HG03354 (cell line): ENCODE data around the gene GSDME.
"Not testable (repeated sequence)": the region's sequence is repeated elsewhere in the genome, so short reads cannot be mapped to it uniquely, and the experiment has no call there.

Experiments
- ATAC-seq: cut with Tn5 transposase; IDR thresholded peaks from one replicate; pipeline ENCODE4 v1.9.1; 2021; ENCODE audit warnings: mild to moderate bottlenecking; ENCODE audit not compliant: unreplicated experiment, poor library complexity, severe bottlenecking

Gene GSDME

DNA sequence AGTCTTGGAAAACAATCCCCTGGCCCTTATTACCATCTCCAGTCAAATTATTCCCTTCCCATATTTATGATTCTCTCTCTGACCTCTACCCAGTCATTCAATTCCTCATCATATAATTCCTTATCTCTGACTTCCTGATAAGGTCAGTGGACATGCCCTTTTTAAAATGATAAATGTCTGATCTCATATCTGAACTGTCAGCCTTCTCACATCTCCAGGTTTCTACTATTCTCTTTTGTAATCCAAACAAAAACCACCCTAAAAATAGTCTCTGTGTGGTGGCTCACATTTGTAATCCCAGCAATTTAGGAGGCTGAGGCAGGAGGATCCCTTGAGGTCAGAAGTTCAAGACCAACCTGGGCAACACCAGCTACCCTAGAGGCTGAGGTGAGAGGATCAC lies 11.9 kb downstream of the GSDME start:
- ATAC-seq, result no peak

DNA sequence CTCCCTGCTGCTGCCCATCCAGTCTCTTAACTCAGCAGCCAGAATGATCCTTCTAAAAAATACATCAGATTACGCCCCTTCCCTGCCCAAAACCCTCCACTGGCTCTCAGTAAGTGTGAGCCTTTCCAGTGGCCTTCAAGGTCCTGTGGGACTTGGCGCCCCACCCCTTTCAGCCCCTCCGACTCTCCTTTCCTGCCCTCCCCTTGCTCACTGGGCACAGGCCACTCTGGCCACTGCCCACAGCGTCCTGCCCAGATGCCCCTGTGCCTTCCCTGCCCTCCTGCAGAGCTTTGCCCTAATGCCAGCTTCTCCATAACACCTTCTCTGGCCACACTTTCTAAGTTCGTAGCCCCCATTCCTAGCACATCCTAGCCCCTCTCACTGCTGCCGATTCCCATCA lies 13.8 kb downstream of the GSDME start:
- no peak for ATAC-seq

DNA sequence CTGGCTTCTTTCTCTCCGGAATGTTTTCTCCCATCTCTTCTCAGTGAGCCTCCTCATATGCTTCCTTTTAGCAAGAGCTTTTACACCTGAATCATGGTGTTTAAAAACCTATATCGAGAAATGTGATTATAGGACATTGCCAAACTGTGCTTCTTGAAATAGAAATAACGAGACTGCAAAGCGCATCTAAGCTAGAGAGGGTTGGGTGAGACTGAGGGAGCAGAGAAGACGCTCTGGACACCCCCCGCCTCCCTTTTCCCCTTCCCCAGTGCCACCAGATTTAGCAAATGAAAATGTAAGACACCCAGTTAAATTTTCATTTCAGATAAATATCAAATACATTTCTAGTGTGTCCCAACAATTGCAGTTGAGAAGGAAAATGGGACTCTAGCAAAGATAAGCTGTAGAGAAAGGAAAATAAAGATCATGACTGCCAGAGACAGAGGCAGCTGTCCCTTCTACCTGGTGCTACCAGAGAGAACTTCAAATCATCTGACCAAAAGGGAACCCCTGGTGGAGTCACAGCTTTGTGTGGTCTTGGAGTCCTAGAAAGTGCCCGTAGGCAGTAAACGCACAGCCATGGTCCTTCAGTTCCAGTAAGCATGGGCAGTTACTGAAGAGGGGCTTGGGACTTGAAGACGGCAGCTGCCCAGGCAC lies 14.6 kb downstream of the GSDME start:
- ATAC-seq, result no peak

DNA sequence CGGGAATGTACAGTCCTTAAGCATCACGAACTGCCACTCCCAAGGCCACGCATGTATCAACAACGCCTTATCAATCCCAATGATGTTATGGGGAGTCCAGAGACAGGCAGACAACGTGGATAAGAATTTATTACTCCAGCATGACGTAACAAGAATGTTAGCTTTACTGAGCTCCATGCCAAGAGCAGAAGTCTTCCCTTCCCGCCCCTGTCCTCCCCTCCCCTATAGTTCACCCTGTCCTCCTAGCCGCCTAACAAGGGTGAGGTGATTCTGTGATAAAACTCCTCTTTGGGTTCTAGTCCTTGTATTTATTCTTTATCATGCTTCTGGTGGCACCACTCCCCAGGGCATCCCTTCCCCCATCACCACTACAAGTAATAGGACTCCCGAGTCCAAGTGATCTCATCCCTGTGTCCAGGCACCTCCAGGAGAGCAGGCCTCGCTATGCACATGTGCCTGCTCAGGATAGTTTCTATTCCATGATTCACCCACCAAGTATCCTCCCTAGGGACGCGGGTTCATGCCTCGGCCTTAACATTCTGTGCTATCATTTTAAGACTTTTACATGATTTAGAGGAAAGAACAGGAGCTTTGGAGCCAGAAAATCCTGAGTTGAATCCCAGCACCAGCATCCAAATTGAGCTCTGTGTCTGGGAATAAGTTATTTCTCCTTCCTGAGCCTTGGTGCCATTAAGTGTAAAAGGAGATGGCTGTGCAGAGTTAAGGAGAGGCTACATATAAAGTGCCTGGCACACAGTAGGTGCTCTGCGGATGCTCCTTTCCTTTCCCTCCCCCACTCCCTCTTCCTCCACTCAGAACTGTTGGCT lies 15.4 kb downstream of the GSDME start:
- ATAC-seq, result no peak

DNA sequence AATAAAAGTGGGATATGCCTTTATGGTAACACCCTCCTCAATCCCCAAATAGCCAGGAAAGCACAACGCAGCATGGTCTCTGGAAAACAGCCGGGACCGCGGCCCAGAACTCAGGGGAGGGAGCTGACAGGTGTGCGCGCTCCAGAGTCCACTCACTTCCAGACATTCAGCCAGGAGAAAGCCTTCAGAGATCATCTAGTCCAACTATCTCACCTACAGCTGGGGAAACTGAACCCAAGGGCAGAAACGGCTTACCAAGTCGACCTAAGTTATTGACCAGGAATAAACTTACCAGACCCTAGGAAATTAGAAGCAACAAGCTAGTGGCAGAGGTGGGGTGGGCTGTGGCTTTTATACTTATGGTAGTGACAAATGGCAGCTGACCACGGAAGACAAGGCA lies 16.4 kb downstream of the GSDME start:
- ATAC-seq, result no peak

DNA sequence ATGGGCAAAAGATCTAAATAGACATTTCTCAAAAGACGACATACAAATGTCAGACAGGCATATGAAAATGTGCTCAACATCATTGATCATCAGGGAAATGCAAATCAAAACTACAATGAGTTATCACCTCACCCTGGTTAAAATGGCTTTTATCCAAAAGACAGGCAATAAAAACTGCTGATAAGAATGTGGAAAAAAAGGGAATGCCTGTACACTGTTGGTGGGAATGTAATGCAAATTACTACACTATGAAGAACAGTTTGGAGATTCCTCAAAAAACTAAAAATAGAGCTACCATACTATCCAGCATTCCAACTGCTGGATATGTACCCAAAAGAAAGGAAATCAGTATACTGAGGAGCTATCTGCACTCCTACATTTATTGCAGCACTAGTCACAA lies 18.0 kb downstream of the GSDME start:
- no peak for ATAC-seq

DNA sequence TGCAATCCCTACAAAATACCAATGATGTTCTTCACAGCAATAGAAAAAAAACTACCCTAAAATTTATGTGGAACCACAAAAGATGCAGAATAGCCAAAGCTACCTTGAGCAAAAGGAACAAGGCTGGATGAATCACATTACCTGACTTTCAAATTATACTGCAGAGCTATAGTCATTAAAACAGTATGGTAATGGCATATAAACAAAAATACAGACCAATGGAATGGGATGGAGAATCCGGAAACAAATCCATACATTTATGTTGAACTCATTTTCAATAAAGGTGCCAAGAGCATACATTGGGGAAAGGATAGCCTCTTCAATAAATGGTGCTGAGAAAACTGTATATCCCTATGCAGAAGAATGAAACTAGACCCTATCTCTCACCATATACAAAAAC lies 18.7 kb downstream of the GSDME start:
- ATAC-seq, result no peak

DNA sequence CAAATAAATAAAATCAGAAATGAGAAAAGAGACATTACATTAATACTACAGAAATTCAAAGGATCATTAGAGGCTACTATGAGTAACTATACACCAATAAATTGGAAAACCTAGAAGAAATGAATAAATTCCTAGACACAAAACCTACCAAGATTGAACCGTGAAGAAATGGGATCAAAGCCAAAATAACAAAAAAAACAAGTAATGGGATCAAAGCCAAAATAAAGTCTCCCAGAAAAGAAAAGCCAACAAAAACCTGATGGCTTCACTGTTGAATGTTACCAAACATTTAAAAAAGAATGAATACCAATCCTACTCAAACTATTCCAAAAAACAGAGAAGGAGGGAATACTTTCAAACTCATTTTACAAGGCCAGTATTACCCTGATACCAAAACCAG lies 20.0 kb downstream of the GSDME start:
- no peak for ATAC-seq

DNA sequence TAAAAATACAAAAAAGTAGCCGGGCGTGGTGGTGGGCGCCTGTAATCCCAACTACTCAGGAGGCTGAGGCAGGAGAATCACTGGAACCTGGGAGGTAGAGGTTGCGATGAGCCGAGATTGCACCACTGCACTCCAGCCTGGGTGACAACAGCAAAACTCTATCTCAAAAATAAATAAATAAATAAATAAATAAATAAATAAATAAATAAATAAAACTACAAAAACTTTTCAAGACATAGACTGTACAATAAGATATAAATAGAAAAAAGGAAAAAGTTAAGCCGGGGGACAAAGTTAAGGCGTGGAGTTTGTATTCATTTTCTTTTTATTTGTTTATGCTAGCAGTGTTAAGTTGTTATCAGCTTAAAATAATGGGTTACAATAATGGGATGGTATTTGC lies 21.7 kb downstream of the GSDME start:
- ATAC-seq, result not testable (repeated sequence)

DNA sequence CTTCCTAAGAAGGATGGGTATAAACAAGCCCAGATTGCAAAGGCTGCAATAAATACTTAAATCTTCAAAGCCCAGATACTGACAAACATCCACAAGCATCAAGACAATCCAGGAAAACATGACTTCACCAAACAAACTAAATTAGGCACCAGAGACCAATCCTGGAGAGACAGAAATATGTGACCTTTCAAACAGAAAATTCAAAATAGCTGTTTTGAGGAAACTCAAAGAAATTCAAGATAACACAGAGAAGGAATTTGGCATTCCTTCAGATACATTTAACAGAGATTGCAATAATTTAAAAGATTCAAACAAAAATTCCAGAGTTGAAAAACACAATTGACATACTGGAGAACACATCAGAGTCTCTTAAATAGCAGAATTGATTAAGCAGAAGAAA lies 23.0 kb downstream of the GSDME start:
- no peak for ATAC-seq

DNA sequence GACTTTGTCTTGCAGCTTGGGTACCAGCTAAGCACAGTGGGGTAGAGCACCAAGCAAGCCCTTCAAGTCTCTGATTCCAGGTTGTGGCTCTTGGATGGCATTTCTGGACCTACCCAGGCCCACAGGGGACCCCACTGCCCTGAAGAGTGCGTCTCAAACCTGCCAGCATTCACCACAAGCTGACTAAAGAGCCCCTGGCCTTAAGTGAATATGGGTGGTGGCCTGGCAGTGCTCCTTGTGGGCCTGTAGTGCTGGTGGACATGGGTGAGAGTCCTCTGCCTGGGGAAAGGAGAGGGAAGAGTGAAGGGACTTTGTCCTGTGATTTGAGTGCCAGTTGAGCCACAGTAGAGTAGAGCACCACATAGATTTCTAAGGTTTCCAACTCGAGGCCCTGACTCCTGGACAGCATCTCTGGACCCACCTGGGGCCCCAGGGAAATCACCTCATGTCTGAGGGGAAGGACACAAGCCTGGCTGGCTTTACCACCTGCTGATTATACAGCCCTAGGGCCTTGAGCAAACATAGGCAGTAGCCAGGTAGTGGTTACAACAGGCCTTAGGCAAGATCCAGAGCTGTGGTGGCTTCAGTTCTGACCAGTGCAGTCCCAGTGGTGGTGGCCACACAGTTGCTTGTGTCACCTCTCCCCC lies 23.7 kb downstream of the GSDME start:
- ATAC-seq, result peak; percentile 23

DNA sequence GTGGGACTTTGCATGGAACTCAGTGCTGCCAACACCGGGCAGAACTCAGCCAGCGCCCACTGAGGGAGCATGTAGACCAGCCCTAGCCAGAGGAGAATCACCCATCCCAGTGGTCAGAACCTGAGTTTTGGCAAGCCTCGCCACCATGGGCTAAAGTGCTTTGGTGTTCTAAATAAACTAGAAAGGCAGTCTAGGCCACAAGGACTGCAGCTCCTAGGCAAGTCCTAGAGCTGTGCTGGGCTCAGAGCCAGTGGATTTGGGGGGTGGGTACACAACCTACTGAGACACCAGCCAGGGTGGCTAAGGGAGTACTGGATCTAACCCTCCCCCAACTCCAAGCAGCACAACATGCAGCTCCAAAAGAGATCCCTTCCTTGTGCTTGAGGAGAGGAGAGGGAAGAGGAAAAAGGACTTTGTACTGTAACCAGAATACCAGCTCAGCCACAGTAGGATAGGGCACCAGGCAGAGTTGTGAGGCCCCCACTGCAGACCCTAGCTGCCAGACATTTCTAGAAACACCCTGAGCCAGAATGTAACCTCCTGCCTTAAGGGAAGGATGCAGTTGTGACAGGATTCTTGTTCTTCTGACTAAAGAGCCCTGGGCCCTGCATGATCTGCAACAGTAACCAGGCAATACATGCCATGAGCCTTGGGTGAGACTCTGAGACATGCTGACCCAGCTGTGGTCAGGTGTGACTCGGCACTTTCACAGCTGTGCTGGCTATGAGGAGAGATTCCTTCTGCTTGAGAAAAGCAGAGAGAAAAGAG lies 24.4 kb downstream of the GSDME start:
- ATAC-seq, result peak; percentile 68

DNA sequence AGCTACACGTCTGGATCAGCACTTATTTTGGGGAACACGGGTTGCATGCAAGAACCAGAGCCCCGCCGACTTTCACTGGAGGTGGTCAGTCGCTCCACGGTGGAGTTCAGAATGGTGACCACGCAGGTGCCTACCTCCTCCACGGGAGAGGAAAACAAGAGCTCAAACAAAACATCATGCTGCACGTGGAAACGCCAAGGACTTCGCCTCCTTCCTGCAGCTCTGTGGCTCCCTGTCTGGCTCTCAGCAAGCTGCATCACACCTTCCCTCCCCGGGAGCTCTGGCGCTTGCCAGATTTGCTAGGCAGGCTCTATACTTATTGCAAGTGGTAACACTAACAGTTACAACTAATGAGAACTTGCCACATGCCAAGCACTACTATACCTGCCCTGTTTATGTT lies 26.0 kb downstream of the GSDME start:
- ATAC-seq, result no peak

DNA sequence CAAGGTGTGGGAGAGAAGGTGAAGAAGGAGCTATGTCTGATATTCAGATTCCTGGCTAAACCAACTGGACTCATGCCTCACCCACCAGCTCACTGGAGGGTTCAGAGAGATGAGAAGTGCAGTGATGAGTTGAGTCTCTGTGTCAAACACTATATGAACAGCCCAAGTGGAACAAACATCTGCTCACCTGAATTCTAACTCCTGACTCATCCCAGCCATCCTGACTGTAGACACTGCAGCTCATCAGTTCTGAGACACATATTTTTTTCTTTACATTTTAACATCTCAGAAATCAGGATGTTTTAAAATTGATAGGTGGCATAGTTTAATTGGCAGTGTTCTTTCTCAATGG lies 27.3 kb downstream of the GSDME start:
- no peak for ATAC-seq

DNA sequence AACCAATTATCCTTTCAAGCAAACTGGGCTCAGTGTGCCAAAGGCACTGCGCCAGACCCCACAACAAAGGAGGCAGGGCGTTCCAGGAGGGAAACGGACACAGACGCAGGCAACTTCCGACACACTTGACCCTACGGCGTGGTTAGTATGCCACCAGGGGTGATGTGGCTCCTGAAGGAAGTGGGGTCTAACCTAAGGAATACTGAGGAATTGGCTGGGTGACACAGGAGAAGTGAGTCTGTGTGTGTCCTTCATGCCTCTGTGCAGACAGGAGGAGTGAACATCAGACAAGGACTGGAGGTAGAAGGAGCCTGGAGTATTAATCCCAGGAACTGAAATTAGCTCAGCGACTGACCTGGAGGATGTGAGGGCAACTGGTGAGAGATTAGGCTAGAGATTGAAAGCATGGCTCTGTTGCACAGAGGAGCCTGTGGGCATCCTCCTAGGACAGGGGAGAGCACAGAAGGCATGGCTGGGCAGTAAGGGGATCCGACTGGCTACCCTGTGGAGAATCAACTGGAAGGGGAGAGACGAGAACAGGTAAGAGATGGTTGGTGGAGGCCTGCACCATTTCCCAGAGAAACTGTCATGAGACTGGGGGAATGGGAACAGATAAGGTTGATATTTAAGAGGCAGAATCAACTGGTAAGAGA lies 27.8 kb downstream of the GSDME start:
- no peak for ATAC-seq

DNA sequence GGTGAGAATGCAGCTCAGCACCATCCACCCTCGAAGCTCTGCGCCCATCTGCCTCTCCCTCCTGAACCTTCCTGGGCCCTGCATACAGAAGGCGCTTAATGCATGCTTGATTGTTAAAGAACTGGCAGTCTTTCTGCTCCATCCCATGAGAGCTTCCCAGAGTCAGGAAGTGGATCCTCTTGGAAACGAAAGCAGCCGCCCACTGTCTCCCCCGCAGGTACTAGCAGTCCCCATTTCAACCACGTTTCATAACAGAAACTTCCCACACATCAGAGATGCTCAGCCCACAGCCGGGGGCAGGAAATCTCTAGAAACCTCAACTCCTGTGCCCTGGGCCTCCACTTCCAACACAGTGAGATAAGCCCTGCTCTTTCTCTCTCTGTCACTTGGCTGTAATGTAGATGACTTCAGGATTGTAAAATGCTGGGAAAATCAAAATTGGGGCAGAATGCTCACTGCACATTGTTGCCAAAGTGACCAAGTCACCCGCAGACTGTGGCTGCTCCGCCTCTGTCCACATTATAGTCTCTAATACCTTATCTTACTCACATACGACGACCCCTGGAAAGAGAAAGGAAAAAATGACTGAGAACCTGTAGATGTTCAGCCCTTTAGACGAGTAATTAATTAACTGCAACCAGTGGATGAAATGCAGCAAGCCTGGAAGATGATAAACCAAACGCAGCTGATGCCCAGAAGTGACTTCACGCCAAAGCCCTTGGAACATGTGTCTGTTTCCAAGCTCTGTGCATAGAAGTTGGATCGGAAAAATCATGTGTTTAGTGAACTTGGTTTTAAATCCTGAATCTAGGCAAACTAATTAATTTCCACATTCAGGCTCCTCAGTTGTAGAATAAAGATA lies 28.5 kb downstream of the GSDME start:
- ATAC-seq, result no peak

DNA sequence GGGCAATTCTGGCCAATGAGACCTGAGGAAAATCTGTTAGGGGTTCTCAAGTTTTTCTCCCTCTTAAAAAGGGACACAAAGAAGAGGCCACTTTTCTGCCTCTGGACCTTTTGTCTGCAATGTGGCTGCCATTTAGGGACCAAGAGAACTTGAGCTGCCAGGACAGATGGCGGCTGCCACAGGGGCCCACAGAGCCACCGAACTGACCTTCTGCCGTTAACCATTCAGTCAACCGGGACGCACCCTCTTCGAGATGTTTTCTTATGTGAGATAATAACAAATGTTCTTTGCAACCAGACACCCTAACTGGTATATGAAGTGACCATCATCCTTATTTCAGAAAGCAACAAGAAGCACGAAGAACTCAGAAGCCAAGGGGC lies 29.2 kb downstream of the GSDME start:
- no peak for ATAC-seq

DNA sequence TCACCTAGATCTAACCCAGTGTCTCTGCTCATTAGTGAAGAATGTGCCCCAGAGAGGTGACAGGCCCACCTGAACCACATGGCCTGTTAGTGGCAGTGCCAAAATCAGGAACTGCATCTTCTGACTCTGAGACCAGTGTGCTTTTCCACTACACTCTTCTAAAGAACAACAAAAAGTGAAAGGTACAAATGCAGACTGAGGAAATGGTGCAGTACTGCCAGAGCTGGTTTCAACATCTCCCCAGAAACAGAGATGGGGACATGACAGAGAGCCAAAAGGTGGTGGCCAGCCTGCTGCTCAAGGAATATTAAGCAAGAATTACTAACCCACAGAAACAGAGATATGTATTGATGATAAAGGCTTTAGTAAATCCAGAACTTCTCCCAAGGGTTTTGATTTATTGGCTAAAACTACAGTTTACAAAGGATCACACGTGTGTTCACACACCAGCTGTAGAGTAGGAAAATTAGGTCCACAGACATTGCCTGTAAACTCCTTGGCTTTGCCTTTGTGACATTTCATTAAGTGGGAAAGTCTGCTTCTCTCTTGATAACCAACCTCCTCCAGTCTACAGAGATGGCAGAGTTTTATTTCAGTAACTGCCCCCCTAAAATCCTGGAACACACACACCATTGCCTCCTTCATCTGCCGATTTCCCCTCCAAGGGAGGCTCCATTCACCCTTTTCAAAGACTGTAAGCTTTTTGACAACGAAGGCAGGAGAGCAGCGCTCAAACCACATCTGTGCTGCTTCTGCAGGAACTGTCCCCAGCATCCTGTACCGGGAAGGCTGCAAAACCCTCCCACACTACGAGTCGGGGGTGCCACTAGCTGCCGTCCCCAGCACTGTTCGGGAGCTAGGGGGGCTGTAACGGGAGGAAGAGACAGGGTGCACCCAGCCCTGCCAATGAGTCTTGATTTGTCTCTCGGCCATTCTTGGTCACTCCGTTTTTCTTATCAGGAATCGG lies 29.8 kb downstream of the GSDME start:
- peak; percentile 80 for ATAC-seq
